ENCODE results near the gene RUNX1. TPM values are rescaled to one million over a fixed set of nuclear protein-coding genes. Genes with fewer than 3 reads are reported as not detected.

The RUNX1 gene
- total RNA-seq, 1 donor from 2014 or later, result 100 TPM

GRCh38 chr21:34771512-34772028 is 277.5 kb downstream of the RUNX1 start:
- H3K4me3 Mint-ChIP-seq, result no peak overlapping the region
- DNase-seq, result no peak
- no peaks in the 10 kb centered on the region for H3K36me3 Mint-ChIP-seq (ENCODE audit: low read depth)
- no peaks in the 10 kb centered on the region for H3K4me1 Mint-ChIP-seq
- H3K27ac Mint-ChIP-seq, result no peak overlapping the region
- H3K9me3 Mint-ChIP-seq, result no peaks in the 10 kb centered on the region
- H3K27me3 Mint-ChIP-seq, result peaks cover 41% of the 10 kb centered on the region
- intact Hi-C loops (cut with micrococcal nuclease), result no loop called here

DNA sequence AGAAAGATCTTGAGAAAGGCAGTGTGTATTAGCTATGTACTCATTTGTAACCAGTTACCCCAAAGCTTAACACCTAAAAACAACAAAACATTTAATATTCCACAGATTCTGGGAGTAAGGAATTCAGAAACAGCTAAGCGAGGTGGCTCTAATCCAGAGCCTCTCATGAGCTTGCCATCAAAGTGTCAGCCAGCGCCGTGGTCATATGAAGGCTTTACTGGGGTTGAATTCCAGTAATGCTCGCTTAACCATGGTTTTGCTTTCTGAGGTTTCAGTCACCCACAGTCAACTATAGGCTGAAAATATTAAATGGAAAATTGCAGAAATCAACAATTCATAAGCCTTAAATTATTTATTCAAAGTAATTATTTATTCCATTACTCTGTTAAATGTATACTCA is 278.5 kb downstream of the RUNX1 start:
- Mint-ChIP-seq H3K27me3 (peaks cover 37% of the 10 kb centered on the region), H3K4me1 (no peaks in the 10 kb centered on the region), H3K4me3 (no peak overlapping the region), H3K9me3 (peaks cover 2% of the 10 kb centered on the region), H3K27ac (no peak overlapping the region), H3K36me3 (ENCODE audit: low read depth) (no peaks in the 10 kb centered on the region)
- no peak for DNase-seq
- intact Hi-C loops (cut with micrococcal nuclease), result no loop called here

DNA sequence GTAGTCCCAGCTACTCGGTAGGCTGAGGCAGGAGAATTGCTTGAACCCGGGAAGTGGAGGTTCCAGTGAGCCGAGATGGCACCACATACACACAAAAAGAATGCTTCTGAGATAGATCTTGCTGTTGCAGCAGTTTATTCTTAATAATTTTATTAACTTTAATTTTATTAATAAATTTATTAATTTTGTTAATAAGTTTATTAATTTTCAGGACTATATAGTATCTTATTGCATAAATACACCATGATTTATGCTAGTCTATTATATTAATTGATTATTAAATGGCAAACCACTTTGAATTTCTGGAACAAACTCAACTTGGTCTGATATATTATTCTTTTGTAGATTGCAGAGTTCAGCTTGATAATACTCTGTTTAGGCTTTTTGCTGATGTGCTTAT is 280.8 kb downstream of the RUNX1 start:
- Mint-ChIP-seq H3K4me3 (no peak overlapping the region), H3K4me1 (no peaks in the 10 kb centered on the region), H3K27me3 (peaks cover 18% of the 10 kb centered on the region), H3K27ac (no peak overlapping the region), H3K9me3 (peaks cover 6% of the 10 kb centered on the region), H3K36me3 (ENCODE audit: low read depth) (no peaks in the 10 kb centered on the region)
- no peak for DNase-seq
- intact Hi-C loops (cut with micrococcal nuclease), result no loop called here

GRCh38 chr21:34766862-34767261 is 282.2 kb downstream of the RUNX1 start:
- Mint-ChIP-seq H3K27me3 (peaks cover 11% of the 10 kb centered on the region), H3K9me3 (peaks cover 6% of the 10 kb centered on the region), H3K36me3 (ENCODE audit: low read depth) (no peaks in the 10 kb centered on the region), H3K4me3 (no peak overlapping the region), H3K4me1 (no peaks in the 10 kb centered on the region), H3K27ac (no peak overlapping the region)
- intact Hi-C loops (cut with micrococcal nuclease), result no loop called here
- DNase-seq, result no peak

GRCh38 chr21:34765619-34766018 is 283.5 kb downstream of the RUNX1 start:
- no peak overlapping the region for H3K27ac Mint-ChIP-seq
- no peak for DNase-seq
- intact Hi-C loops (cut with micrococcal nuclease), result no loop called here
- peaks cover 6% of the 10 kb centered on the region for H3K9me3 Mint-ChIP-seq
- no peak overlapping the region for H3K4me3 Mint-ChIP-seq
- H3K4me1 Mint-ChIP-seq, result no peaks in the 10 kb centered on the region
- H3K27me3 Mint-ChIP-seq, result peaks cover 11% of the 10 kb centered on the region
- H3K36me3 Mint-ChIP-seq (ENCODE audit: low read depth), result no peaks in the 10 kb centered on the region

DNA sequence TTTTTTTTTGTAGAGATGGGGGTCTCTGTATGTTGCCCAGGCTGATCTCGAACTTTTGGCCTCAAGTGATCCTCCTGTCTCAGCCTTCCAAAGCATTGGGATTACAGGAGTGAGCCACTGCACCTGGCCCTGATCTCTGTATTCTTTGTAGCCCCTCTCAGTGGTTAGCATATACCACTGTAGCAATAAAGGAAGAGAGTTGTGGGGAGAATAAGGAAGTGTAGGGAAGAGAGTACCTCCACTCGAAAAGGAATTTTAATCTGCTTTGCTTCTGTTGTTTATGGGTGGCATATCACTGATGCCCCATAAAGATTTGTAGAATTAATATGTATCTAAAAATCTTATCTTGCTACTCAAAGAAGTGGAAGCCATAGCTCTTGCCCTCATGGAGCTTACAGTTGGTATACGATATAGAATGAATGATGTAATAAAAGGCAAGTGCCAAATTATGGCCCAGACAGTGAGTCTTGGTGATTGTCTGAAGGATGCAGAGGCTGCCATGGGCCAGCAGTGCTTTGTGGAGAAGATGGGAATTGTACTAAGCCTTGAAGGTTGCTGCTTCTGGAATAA is 284.3 kb downstream of the RUNX1 start:
- intact Hi-C loops (cut with micrococcal nuclease), result no loop called here
- Mint-ChIP-seq H3K9me3 (peaks cover 6% of the 10 kb centered on the region), H3K4me1 (no peaks in the 10 kb centered on the region), H3K4me3 (no peak overlapping the region), H3K36me3 (ENCODE audit: low read depth) (no peaks in the 10 kb centered on the region), H3K27ac (no peak overlapping the region), H3K27me3 (peaks cover 7% of the 10 kb centered on the region)
- DNase-seq, result no peak

GRCh38 chr21:34762786-34763185 is 286.3 kb downstream of the RUNX1 start:
- Mint-ChIP-seq H3K27me3 (peaks cover 4% of the 10 kb centered on the region), H3K36me3 (ENCODE audit: low read depth) (no peaks in the 10 kb centered on the region), H3K4me3 (no peak overlapping the region), H3K27ac (no peak overlapping the region), H3K9me3 (peaks cover 6% of the 10 kb centered on the region), H3K4me1 (no peaks in the 10 kb centered on the region)
- intact Hi-C loops (cut with micrococcal nuclease), result no loop called here
- DNase-seq, result no peak

- Mint-ChIP-seq H3K27me3 (no peaks in the 10 kb centered on the region), H3K4me1 (no peaks in the 10 kb centered on the region), H3K9me3 (peaks cover 6% of the 10 kb centered on the region), H3K36me3 (ENCODE audit: low read depth) (no peaks in the 10 kb centered on the region), H3K27ac (no peak overlapping the region), H3K4me3 (no peak overlapping the region)
- intact Hi-C loops (cut with micrococcal nuclease), result no loop called here
- no peak for DNase-seq
These were observed 287.3 kb downstream of the RUNX1 start for GRCh38 chr21:34761758-34762330.

DNA sequence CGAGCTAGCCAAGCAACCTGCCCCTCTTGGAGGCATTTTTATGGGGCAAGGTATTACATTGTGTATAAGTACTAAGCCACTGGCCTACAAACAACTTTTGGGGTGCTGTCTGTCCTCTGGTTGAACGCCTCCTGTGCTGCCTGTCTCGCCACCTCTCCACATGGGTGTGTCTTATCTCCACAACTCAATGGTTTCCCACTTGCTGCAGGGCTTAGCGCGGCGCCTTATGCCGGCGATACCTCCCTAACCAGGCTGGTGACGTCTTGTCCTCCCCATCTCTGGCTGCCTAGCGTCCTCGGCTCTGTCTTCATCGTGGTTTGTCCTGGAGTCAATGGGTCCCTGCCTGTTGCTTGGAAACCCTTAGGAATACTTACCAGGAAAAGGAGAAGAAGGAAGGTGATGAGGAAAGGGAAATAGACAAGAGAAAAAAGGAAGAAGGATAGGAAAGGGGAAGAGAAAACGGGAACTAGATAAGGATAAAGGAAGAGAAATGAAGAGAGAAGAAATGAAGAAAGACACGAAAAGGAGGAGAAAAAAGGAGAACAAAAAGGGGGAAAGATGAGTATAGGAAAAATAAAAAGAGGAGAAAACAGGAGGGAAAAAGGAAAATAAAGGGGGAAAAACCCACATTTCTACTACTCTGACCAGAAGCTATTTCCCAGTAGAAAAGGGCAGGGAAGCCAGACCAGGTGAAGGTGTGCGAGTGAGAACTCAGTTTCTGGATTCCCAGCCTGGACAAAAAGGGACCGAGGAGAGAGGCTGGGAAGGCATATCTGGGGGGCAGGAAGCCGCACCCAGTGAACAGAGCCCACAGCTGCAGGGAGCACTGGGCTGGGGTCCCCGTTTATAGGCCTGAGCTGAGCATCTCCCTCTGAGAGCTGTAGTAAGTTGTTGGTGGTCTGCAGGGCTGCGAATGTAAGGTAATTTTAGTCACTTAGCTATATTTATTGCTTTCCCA is 294.1 kb downstream of the RUNX1 start:
- no peaks in the 10 kb centered on the region for H3K4me1 Mint-ChIP-seq
- H3K27me3 Mint-ChIP-seq, result peaks cover 27% of the 10 kb centered on the region
- H3K27ac Mint-ChIP-seq, result no peak overlapping the region
- no peak overlapping the region for H3K4me3 Mint-ChIP-seq
- DNase-seq, result no peak
- no peaks in the 10 kb centered on the region for H3K9me3 Mint-ChIP-seq
- H3K36me3 Mint-ChIP-seq (ENCODE audit: low read depth), result no peaks in the 10 kb centered on the region
- intact Hi-C loops (cut with micrococcal nuclease), result no loop called here

GRCh38 chr21:34748862-34749261 is 300.2 kb downstream of the RUNX1 start:
- intact Hi-C loops (cut with micrococcal nuclease), result loop anchor here (5.0 kb wide), 2 partner anchors 138 to 653 kb away; no protein-coding TSS in a partner anchor
- Mint-ChIP-seq H3K9me3 (no peaks in the 10 kb centered on the region), H3K27me3 (peaks cover 22% of the 10 kb centered on the region), H3K4me1 (peaks cover 3% of the 10 kb centered on the region), H3K36me3 (ENCODE audit: low read depth) (no peaks in the 10 kb centered on the region), H3K4me3 (no peak overlapping the region), H3K27ac (no peak overlapping the region)
- DNase-seq, result no peak

- H3K4me1 Mint-ChIP-seq, result peaks cover 3% of the 10 kb centered on the region
- H3K36me3 Mint-ChIP-seq (ENCODE audit: low read depth), result no peaks in the 10 kb centered on the region
- no peak overlapping the region for H3K27ac Mint-ChIP-seq
- peaks cover 18% of the 10 kb centered on the region for H3K27me3 Mint-ChIP-seq
- H3K9me3 Mint-ChIP-seq, result no peaks in the 10 kb centered on the region
- H3K4me3 Mint-ChIP-seq, result peak overlapping the region; percentile 52
- DNase-seq, result peak; percentile 87
- intact Hi-C loops (cut with micrococcal nuclease), result loop anchor here (1.0 to 5.0 kb wide), 4 partner anchors 142 to 1095 kb away; no protein-coding TSS in a partner anchor
These were observed 303.4 kb downstream of the RUNX1 start for GRCh38 chr21:34745557-34746255.

DNA sequence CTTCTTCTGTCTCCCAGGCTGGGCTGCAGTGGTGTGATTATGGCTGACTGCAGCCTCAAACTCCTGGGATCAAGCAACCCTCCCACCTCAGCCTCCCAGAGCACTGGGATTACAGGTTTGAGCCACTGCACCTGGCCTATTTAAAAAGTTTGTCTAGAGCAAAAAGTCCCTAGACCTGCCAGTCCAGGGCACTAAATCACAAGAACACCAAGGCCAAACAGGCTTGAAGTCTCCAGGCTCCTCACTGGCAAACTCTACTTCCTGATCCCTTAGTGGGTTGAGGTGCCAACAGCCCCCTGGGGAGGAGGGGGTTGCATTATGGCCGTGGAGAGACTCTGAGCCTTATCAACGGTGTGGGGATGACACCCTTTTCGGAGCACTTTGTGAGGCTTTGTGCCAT is 304.3 kb downstream of the RUNX1 start:
- Mint-ChIP-seq H3K4me3 (no peak overlapping the region), H3K36me3 (ENCODE audit: low read depth) (no peaks in the 10 kb centered on the region), H3K27ac (no peak overlapping the region), H3K4me1 (peaks cover 3% of the 10 kb centered on the region), H3K9me3 (peaks cover 7% of the 10 kb centered on the region), H3K27me3 (peaks cover 17% of the 10 kb centered on the region)
- DNase-seq, result no peak
- intact Hi-C loops (cut with micrococcal nuclease), result loop anchor here (1.0 to 5.0 kb wide), 4 partner anchors 142 to 1096 kb away; no protein-coding TSS in a partner anchor

GRCh38 chr21:34743831-34744230 is 305.3 kb downstream of the RUNX1 start:
- intact Hi-C loops (cut with micrococcal nuclease), result no loop called here
- Mint-ChIP-seq H3K4me3 (no peak overlapping the region), H3K4me1 (peaks cover 3% of the 10 kb centered on the region), H3K27ac (no peak overlapping the region), H3K27me3 (peaks cover 18% of the 10 kb centered on the region), H3K36me3 (ENCODE audit: low read depth) (no peaks in the 10 kb centered on the region), H3K9me3 (peaks cover 7% of the 10 kb centered on the region)
- no peak for DNase-seq

All from activated CD4-positive, alpha-beta T cell treated with anti-CD3 and anti-CD28 coated beads, Interleukin-2, amount 10 ng/mL, durations not matched to agents 24 days and 14 days (primary cell).